Fibroblast of lung (primary cell): Measurements from ENCODE around the gene NAA80. TPM values are rescaled to one million over a fixed set of nuclear protein-coding genes. Genes with fewer than 3 reads are reported as not detected.
A peak's percentile ranks its signal among the peaks of the same experiment; 100 is the strongest.

Experiments used
- DNase-seq, 2 donors: peaks; one replicate each; pipeline versions ENCODE4 v3.0.0 to v3.0.0-alpha.2; 2010; ENCODE audit warnings: low read depth in 2 of 2
- H2AFZ ChIP-seq: 2 replicates; pipeline ENCODE4 v1.5.1; 2012; ENCODE audit warnings: low read length, control low read depth, inconsistent platforms
- H3K27ac ChIP-seq: 2 replicates; pipeline ENCODE4 v1.5.1; 2011; ENCODE audit warnings: low read length, control low read depth; ENCODE audit not compliant: insufficient read depth
- H3K27me3 ChIP-seq: 2 replicates; pipeline ENCODE4 v1.5.1; 2011; ENCODE audit warnings: mild to moderate bottlenecking, low read length; ENCODE audit not compliant: control insufficient read depth, insufficient read depth
- H3K36me3 ChIP-seq: 2 replicates; pipeline ENCODE4 v1.5.1; 2011; ENCODE audit warnings: low read length; ENCODE audit not compliant: control insufficient read depth, insufficient read depth
- H3K4me1 ChIP-seq: 2 replicates; pipeline ENCODE4 v1.5.1; 2011; ENCODE audit warnings: low read length; ENCODE audit not compliant: control insufficient read depth, insufficient read depth; ENCODE audit errors: extremely low read depth
- H3K4me2 ChIP-seq: 2 replicates; pipeline ENCODE4 v1.5.1; 2011; ENCODE audit warnings: low read length, control low read depth; ENCODE audit not compliant: insufficient read depth; ENCODE audit errors: extremely low read depth
- H3K4me3 ChIP-seq, 4 experiments: fragments of 200-600 bp in 1 of 4; sonication (generic) in 1 of 4; replicated peaks in 1 of 4; 2 replicates each; pipeline ENCODE4 v1.5.1; 2011 to 2016; ENCODE audit warnings: low read length in 4 of 4, low read depth in 3 of 4, mild to moderate bottlenecking in 3 of 4, control low read depth in 2 of 4, inconsistent platforms in 1 of 4, mixed read lengths in 1 of 4; ENCODE audit not compliant: insufficient read depth in 1 of 4; ENCODE audit errors: control extremely low read depth in 1 of 4
- H3K79me2 ChIP-seq: 2 replicates; pipeline ENCODE4 v1.5.1; 2012; ENCODE audit warnings: mild to moderate bottlenecking, low read length, inconsistent platforms; ENCODE audit not compliant: control insufficient read depth, insufficient read depth
- H3K9ac ChIP-seq: 2 replicates; pipeline ENCODE4 v1.5.1; 2011; ENCODE audit warnings: mild to moderate bottlenecking, low read length, control low read depth; ENCODE audit not compliant: insufficient read depth
- H3K9me3 ChIP-seq: 2 replicates; pipeline ENCODE4 v1.5.1; 2012; ENCODE audit warnings: low read depth, low read length; ENCODE audit not compliant: control insufficient read depth, insufficient read depth
- H4K20me1 ChIP-seq: 2 replicates; pipeline ENCODE4 v1.5.1; 2011; ENCODE audit warnings: low read length; ENCODE audit not compliant: control insufficient read depth, insufficient read depth; ENCODE audit errors: extremely low read depth
- CTCF ChIP-seq, 2 donors: IDR thresholded peaks in 1 of 2; conservative IDR thresholded peaks in 1 of 2; 1 replicate in 1 of 2; 2 replicates in 1 of 2; pipeline ENCODE4 v1.5.1; 2011 to 2012; ENCODE audit warnings: low read length in 2 of 2, control low read depth in 1 of 2, inconsistent platforms in 1 of 2, low read depth in 1 of 2, mild to moderate bottlenecking in 1 of 2
- EZH2 ChIP-seq: IDR thresholded peaks from 2 replicates; pipeline ENCODE4 v1.5.1; 2012; ENCODE audit warnings: low read length, control low read depth, mild to moderate bottlenecking; ENCODE audit errors: missing control alignments
- polyA plus RNA-seq, 2 donors: library from polyadenylated mRNA; depleted of rRNA in 1 of 2; stranded (reverse) in 1 of 2; unstranded in 1 of 2; fragments of >200 nt; gene quantifications; 2 replicates each; pipeline ENCODE4 v1.2.1, GENCODE V29; 2011 to 2012; ENCODE audit warnings: missing spikeins in 1 of 2
- total RNA-seq: library from RNA; depleted of rRNA; stranded (reverse); fragments of >200 nt; gene quantifications from 2 replicates; pipeline ENCODE4 v1.2.1, GENCODE V29; 2014

Gene NAA80
- total and polyA plus RNA-seq, 2 donors (not counting 1 experiment from before 2014, with no cell fraction given) = 3.1 to 3.8 TPM

- TF ChIP-seq EZH2 (no peak), CTCF (conservative IDR thresholded peaks at IDR 0.05 in 1 of 2, IDR thresholded peaks at IDR 0.05 in 1 of 2; ENCODE audit: low read depth in 1 of 2, low read length in 2 of 2) (no peak)
- H4K20me1 ChIP-seq = no peaks in the 10 kb centered on the region
- H2AFZ ChIP-seq = no peak overlapping the region
- no peak overlapping the region for H3K4me3 ChIP-seq
- no peak overlapping the region for H3K4me2 ChIP-seq
- H3K9ac ChIP-seq = no peak overlapping the region
- H3K27ac ChIP-seq = no peak overlapping the region
- H3K79me2 ChIP-seq = peaks cover 16% of the 10 kb centered on the region
- H3K36me3 ChIP-seq = no peaks in the 10 kb centered on the region
- peaks cover 8% of the 10 kb centered on the region for H3K4me1 ChIP-seq
- H3K9me3 ChIP-seq = no peaks in the 10 kb centered on the region
- no peaks in the 10 kb centered on the region for H3K27me3 ChIP-seq
- DNase-seq = no peak
Observed at GRCh38 chr3:50341996-50342650, 42.9 kb upstream of the NAA80 start.

- peak overlapping the region; percentile 90 for H3K4me2 ChIP-seq
- no peak overlapping the region for H2AFZ ChIP-seq
- H3K9ac ChIP-seq = no peak overlapping the region
- H3K36me3 ChIP-seq = no peaks in the 10 kb centered on the region
- DNase-seq = no peak
- no peaks in the 10 kb centered on the region for H4K20me1 ChIP-seq
- TF ChIP-seq EZH2 = no peak
- no peak for TF ChIP-seq CTCF (conservative IDR thresholded peaks at IDR 0.05 in 1 of 2, IDR thresholded peaks at IDR 0.05 in 1 of 2; ENCODE audit: low read depth in 1 of 2, low read length in 2 of 2)
- H3K9me3 ChIP-seq = no peaks in the 10 kb centered on the region
- H3K27me3 ChIP-seq = no peaks in the 10 kb centered on the region
- peaks cover 8% of the 10 kb centered on the region for H3K4me1 ChIP-seq
- peaks cover 22% of the 10 kb centered on the region for H3K79me2 ChIP-seq
- peak overlapping the region; percentile 4 to 67 (median 57) for H3K4me3 ChIP-seq
- H3K27ac ChIP-seq = no peak overlapping the region
Observed at GRCh38 chr3:50341537-50341936, 42.3 kb upstream of the NAA80 start.

GRCh38 chr3:50340448-50341329, 41.5 kb upstream of the NAA80 start, which contains the start of gene RASSF1:
Gene RASSF1 (minus strand): TSS chr3:50340836. CDS start chr3:50340805, 31 bp downstream.
- peak in 1 of 2 donors; percentile 56 for DNase-seq
- peak within 1 kb of the TSS; percentile 82 for H3K27ac ChIP-seq
- TF ChIP-seq CTCF (conservative IDR thresholded peaks at IDR 0.05 in 1 of 2, IDR thresholded peaks at IDR 0.05 in 1 of 2; ENCODE audit: low read depth in 1 of 2, low read length in 2 of 2) = no peak
- no peak for TF ChIP-seq EZH2
- peaks cover 6% of the 10 kb centered on the region for H3K4me1 ChIP-seq
- no peaks in the 10 kb centered on the region for H3K9me3 ChIP-seq
- no peaks in the 10 kb centered on the region for H4K20me1 ChIP-seq
- peak within 1 kb of the TSS; percentile 90 for H3K4me2 ChIP-seq
- no peaks in the 10 kb centered on the region for H3K27me3 ChIP-seq
- peak within 1 kb of the TSS; percentile 41 to 67 (median 58) for H3K4me3 ChIP-seq
- H3K79me2 ChIP-seq = peaks cover 30% of the 10 kb centered on the region
- no peaks in the 10 kb centered on the region for H3K36me3 ChIP-seq
- peak within 1 kb of the TSS; percentile 79 for H3K9ac ChIP-seq
- H2AFZ ChIP-seq = peak within 1 kb of the TSS; percentile 55
